ENCODE results near the gene PLXND1. TPM values are rescaled to one million over a fixed set of nuclear protein-coding genes. Genes with fewer than 3 reads are reported as not detected.

PLXND1 gene
- total RNA-seq = 213 TPM

GRCh38 chr3:129606636-129607390 is at the start of gene PLXND1:
TSS of gene PLXND1 (minus strand) at chr3:129606676. CDS start at chr3:129606639, 37 bp downstream.

DNA sequence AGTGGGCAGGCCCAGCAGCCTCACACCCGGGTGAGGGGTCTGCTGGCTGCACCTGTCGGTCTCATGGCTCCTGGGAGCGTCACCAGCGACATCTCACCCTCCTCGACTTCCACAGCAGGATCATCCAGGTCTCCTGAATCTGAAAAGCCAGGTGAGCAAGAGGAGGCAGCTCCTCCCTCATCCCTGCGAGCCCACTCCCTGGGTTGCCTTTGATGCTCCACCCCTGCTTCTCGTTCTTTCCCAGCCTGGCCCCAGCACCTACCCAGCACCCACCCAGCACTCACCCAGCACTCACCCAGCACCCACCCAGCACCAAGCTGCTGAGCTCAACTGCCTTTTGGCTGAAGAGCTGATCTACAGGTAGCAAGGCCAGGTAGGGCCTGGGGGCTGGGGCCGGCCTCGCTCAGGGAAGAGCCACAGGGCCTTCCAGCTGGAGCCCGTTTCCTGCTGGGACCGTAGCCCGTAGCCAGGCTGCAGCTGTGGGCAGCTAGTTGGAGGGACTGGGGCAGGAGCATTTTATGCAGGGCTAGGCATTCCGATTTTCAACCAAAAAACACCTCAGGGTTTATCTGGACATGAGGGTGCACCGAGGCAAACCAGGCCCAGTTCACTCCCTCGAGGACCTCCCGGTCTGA is 63.2 kb downstream of the PLXND1 start, which contains the start of gene H1-8:
TSS of gene H1-8 (plus strand) at position 20 of the 635 bp plus-strand sequence. CDS start at position 64, 44 bp downstream.

DNA sequence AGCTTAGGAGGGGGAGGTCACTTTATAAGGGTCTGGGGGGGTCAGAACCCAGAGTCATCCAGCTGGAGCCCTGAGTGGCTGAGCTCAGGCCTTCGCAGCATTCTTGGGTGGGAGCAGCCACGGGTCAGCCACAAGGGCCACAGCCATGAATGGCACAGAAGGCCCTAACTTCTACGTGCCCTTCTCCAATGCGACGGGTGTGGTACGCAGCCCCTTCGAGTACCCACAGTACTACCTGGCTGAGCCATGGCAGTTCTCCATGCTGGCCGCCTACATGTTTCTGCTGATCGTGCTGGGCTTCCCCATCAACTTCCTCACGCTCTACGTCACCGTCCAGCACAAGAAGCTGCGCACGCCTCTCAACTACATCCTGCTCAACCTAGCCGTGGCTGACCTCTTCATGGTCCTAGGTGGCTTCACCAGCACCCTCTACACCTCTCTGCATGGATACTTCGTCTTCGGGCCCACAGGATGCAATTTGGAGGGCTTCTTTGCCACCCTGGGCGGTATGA is 77.8 kb downstream of the PLXND1 start, which contains the start of gene RHO:
TSS of gene RHO (plus strand) at position 51 of the 512 bp plus-strand sequence. CDS start at position 146, 95 bp downstream.

Small RNA genes within 50 kb of the gene (small RNA-seq; reads per million reads assigned to genes)
- gene RN7SL752P (ENCODE audit: low replicate concordance) = not detected

Other genes with a start within 250 kb of the PLXND1 start
- 2.3 TPM for gene EFCAB12, start 178.0 kb downstream of the PLXND1 start, total RNA-seq
- 33.9 TPM for gene MBD4, start 166.7 kb downstream of the PLXND1 start, total RNA-seq
- 66.4 TPM for gene IFT122, start 166.5 kb downstream of the PLXND1 start, total RNA-seq
- gene RHO, start 78.0 kb downstream of the PLXND1 start, total RNA-seq = not detected
- gene H1-8, start 63.5 kb downstream of the PLXND1 start, total RNA-seq = not detected

Data from metanephros (tissue), 2 donors.